HG03045 (cell line): ENCODE data around the gene DDX5.

ENCODE experiments used
- ATAC-seq: cut with Tn5 transposase; IDR thresholded peaks from one replicate; pipeline ENCODE4 v1.9.1; 2021; ENCODE audit warnings: mild to moderate bottlenecking, moderate library complexity; ENCODE audit not compliant: unreplicated experiment

The DDX5 gene

GRCh38 chr17:64449545-64449944 lies 56.5 kb downstream of the DDX5 start:
- ATAC-seq: no peak

GRCh38 chr17:64448665-64449512 lies 57.2 kb downstream of the DDX5 start, which contains the start of gene MILR1:
Gene MILR1, plus strand, starts transcription at chr17:64449115. Its CDS starts 54 bp downstream, at chr17:64449169.
- ATAC-seq: no peak
